ENCODE data around the gene DHRS1. TPM values are rescaled to one million over a fixed set of nuclear protein-coding genes. Genes with fewer than 3 reads are reported as not detected.

DHRS1 gene
- total RNA-seq, 1 experiment from 2014 or later, result 41.4 TPM

- no peaks in the 10 kb centered on the region; the same call in 1 of the 2 replicates for H3F3A ChIP-seq (ENCODE audit: insufficient read depth, low read depth)
- no peak overlapping the region for H3K4me2 ChIP-seq
- H3K4me1 ChIP-seq (replicated peaks; ENCODE audit: insufficient read depth), result no peaks in the 10 kb centered on the region
- no peaks in the 10 kb centered on the region for H3K79me2 ChIP-seq (ENCODE audit: low read depth)
- ChIA-PET POLR2A (ENCODE audit: unreplicated experiment) (no interaction called here), CTCF (no interaction called here)
- H3K36me3 ChIP-seq (ENCODE audit: low read depth), result no peaks in the 10 kb centered on the region
- H3K27ac ChIP-seq, result no peak overlapping the region
- H2AFZ ChIP-seq, result no peak overlapping the region
- no TSS peak for BruUV-seq (replicated peaks)
- intact Hi-C loops (cut with micrococcal nuclease; ENCODE audit: unreplicated experiment), result no loop called here
- TF ChIP-seq CTCF (conservative IDR thresholded peaks at IDR 0.05) (no peak), EZH2 (IDR thresholded peaks at IDR 0.05; ENCODE audit: low read depth) (no peak)
- no peaks in the 10 kb centered on the region for H3K9me2 ChIP-seq (ENCODE audit: insufficient read depth)
- H3K9me3 ChIP-seq (ENCODE audit: insufficient read depth, low read depth), result no peaks in the 10 kb centered on the region
- DNase-seq, result no peak
- H3K4me3 ChIP-seq, result no peak overlapping the region
- no peaks in the 10 kb centered on the region for H4K20me1 ChIP-seq (ENCODE audit: insufficient read depth)
- H3K27me3 ChIP-seq (ENCODE audit: insufficient read depth, low read depth), result no peaks in the 10 kb centered on the region
These were observed 16.4 kb upstream of the DHRS1 start for GRCh38 chr14:24315807-24316596.

GRCh38 chr14:24315243-24315806 is 15.7 kb upstream of the DHRS1 start:
- no peaks in the 10 kb centered on the region for H3K9me2 ChIP-seq (ENCODE audit: insufficient read depth)
- POLR2A ChIA-PET (ENCODE audit: unreplicated experiment), result no interaction called here

More at GRCh38 chr14:24315243-24315806, 15.7 kb upstream of the DHRS1 start:
- DNase-seq, result no peak
- no peaks in the 10 kb centered on the region for H3K79me2 ChIP-seq (ENCODE audit: low read depth)
- H2AFZ ChIP-seq, result no peak overlapping the region
- no peak overlapping the region for H3K4me3 ChIP-seq
- no peaks in the 10 kb centered on the region for H3K9me3 ChIP-seq (ENCODE audit: insufficient read depth, low read depth)
- H3K27me3 ChIP-seq (ENCODE audit: insufficient read depth, low read depth), result no peaks in the 10 kb centered on the region
- TF ChIP-seq EZH2 (IDR thresholded peaks at IDR 0.05; ENCODE audit: low read depth) (no peak), CTCF (conservative IDR thresholded peaks at IDR 0.05) (no peak)
- no peaks in the 10 kb centered on the region for H3K4me1 ChIP-seq (replicated peaks; ENCODE audit: insufficient read depth)
- CTCF ChIA-PET, result no interaction called here
- intact Hi-C loops (cut with micrococcal nuclease; ENCODE audit: unreplicated experiment), result no loop called here
- H3K4me2 ChIP-seq, result no peak overlapping the region
- H3K27ac ChIP-seq, result no peak overlapping the region
- H4K20me1 ChIP-seq (ENCODE audit: insufficient read depth), result no peaks in the 10 kb centered on the region
- BruUV-seq (replicated peaks), result no TSS peak
- H3K36me3 ChIP-seq (ENCODE audit: low read depth), result no peaks in the 10 kb centered on the region
- H3F3A ChIP-seq (ENCODE audit: insufficient read depth, low read depth), result no peaks in the 10 kb centered on the region; the same call in 1 of the 2 replicates

Measured in PC-9 (cell line).